Endothelial cell of umbilical vein (primary cell): ENCODE data around the gene CBL. TPM values are rescaled to one million over a fixed set of nuclear protein-coding genes. Genes with fewer than 3 reads are reported as not detected.

ENCODE experiments used
- BruUV-seq: library from RNA; stranded (reverse); fragments of 400-500 nt; replicated peaks from 2 replicates; lab custom pipeline; 2021; lab: Mats Ljungman, UMichigan
- CTCF ChIA-PET: fragments of 300-600, 350-600 bp; sonication (Branson Sonifier 250); formaldehyde crosslinking; loops from one replicate; lab custom pipeline; 2021; ENCODE audit warnings: antibody characterized with exemption, inconsistent platforms; lab: Charles Lee
- POLR2A ChIA-PET: fragments of 300-600, 350-600 bp; sonication (Branson Sonifier 250); formaldehyde crosslinking; loops from one replicate; lab custom pipeline; 2021; ENCODE audit warnings: antibody characterized with exemption, inconsistent platforms; lab: Charles Lee
- DNase-seq: peaks from one replicate; pipeline ENCODE4 v3.0.0-alpha.2; 2011; ENCODE audit warnings: low read depth, low spot score
- FAIRE-seq: peaks from 2 replicates; lab custom pipeline; 2011; peaks lifted over from hg19 to GRCh38; lab: Jason Lieb, UNC
- H2AFZ ChIP-seq: 2 replicates; pipeline ENCODE4 v1.6.0; 2012; ENCODE audit warnings: low read depth, low read length, control low read depth, inconsistent platforms
- H3K27ac ChIP-seq: 2 replicates; pipeline ENCODE4 v1.5.1; 2011; ENCODE audit warnings: low read depth, mild to moderate bottlenecking, control low read depth, low read length, moderate library complexity; ENCODE audit not compliant: insufficient read depth
- H3K27me3 ChIP-seq, 2 experiments: 2 replicates each; pipeline versions ENCODE4 v1.6.0 to v1.6.1; 2011; ENCODE audit warnings: low read length in 2 of 2, mixed read lengths in 1 of 2; ENCODE audit not compliant: control insufficient read depth in 2 of 2, insufficient read depth in 2 of 2
- H3K36me3 ChIP-seq, 2 experiments: 2 replicates in 1 of 2; 3 replicates in 1 of 2; pipeline ENCODE4 v1.5.1; 2011; ENCODE audit warnings: low read length in 2 of 2, mild to moderate bottlenecking in 1 of 2, moderate library complexity in 1 of 2; ENCODE audit not compliant: control insufficient read depth in 2 of 2, insufficient read depth in 2 of 2; ENCODE audit errors: extremely low read depth in 1 of 2
- H3K4me1 ChIP-seq: 3 replicates; pipeline ENCODE4 v1.5.1; 2011; ENCODE audit warnings: mild to moderate bottlenecking, low read length; ENCODE audit not compliant: control insufficient read depth, insufficient read depth; ENCODE audit errors: extremely low read depth
- H3K4me2 ChIP-seq: 2 replicates; pipeline ENCODE4 v1.6.1; 2011; ENCODE audit warnings: low read length, control low read depth, mixed read lengths; ENCODE audit not compliant: insufficient read depth
- H3K4me3 ChIP-seq, 3 experiments: fragments of 200-600 bp in 1 of 3; sonication (generic), shearing (Covaris generic) in 1 of 3; replicated peaks in 1 of 3; 2 replicates each; pipeline ENCODE4 v1.5.1; 2011 to 2016; ENCODE audit warnings: control low read depth in 3 of 3, low read length in 3 of 3, mild to moderate bottlenecking in 2 of 3, inconsistent platforms in 1 of 3, low read depth in 1 of 3, moderate library complexity in 1 of 3; ENCODE audit not compliant: insufficient read depth in 1 of 3
- H3K79me2 ChIP-seq: 2 replicates; pipeline ENCODE4 v1.6.0; 2012; ENCODE audit warnings: low read length, inconsistent platforms; ENCODE audit not compliant: control insufficient read depth, insufficient read depth
- H3K9ac ChIP-seq: replicated peaks from 2 replicates; pipeline ENCODE3; 2011; ENCODE audit warnings: low read length, control low read depth; ENCODE audit not compliant: insufficient read depth; ENCODE audit errors: extremely low read depth
- H3K9me1 ChIP-seq: replicated peaks from 3 replicates; pipeline ENCODE4 v1.6.0; 2011; ENCODE audit warnings: mild to moderate bottlenecking, low read length; ENCODE audit not compliant: control insufficient read depth, insufficient read depth; ENCODE audit errors: extremely low read depth
- H3K9me3 ChIP-seq: replicated peaks from 2 replicates; pipeline ENCODE4 v1.5.1; 2012; ENCODE audit warnings: low read length, inconsistent platforms; ENCODE audit not compliant: control insufficient read depth, insufficient read depth
- H4K20me1 ChIP-seq: replicated peaks from 2 replicates; pipeline ENCODE3; 2011; ENCODE audit warnings: mild to moderate bottlenecking, low read length; ENCODE audit not compliant: control insufficient read depth, insufficient read depth; ENCODE audit errors: extremely low read depth
- EZH2 ChIP-seq: IDR thresholded peaks from 2 replicates; pipeline ENCODE4 v1.6.1; 2012; ENCODE audit warnings: borderline replicate concordance, low read depth, mild to moderate bottlenecking, moderate library complexity, low read length, inconsistent platforms; ENCODE audit not compliant: severe bottlenecking
- FOS ChIP-seq: IDR thresholded peaks from 2 replicates; pipeline ENCODE4 v1.6.1; 2011; ENCODE audit warnings: mild to moderate bottlenecking, low read length, moderate library complexity, borderline replicate concordance; ENCODE audit not compliant: insufficient read depth
- GATA2 ChIP-seq: IDR thresholded peaks from 2 replicates; pipeline ENCODE4 v1.7.0; 2011; ENCODE audit warnings: low read depth, mild to moderate bottlenecking, moderate library complexity, mixed read lengths, low read length; ENCODE audit not compliant: insufficient read length, insufficient read depth
- MYC ChIP-seq: IDR thresholded peaks from one replicate; pipeline ENCODE4 v1.6.1; 2011; ENCODE audit warnings: mild to moderate bottlenecking, low read depth, low read length
- dilution Hi-C: fragments of 300-500 bp; cut with MboI; formaldehyde crosslinking; loops from one replicate; pipeline ENCODE4 v1.15.0; 2019; ENCODE audit warnings: low sequenced_read_pairs; ENCODE audit not compliant: extremely low pct_ligation_motif_present
- intact Hi-C: fragments of 100-400 bp; cut with micrococcal nuclease; formaldehyde crosslinking; loops from one replicate; pipeline ENCODE4 v1.10.0; 2022
- polyA plus RNA-seq, 4 experiments: library from polyadenylated mRNA; depleted of rRNA in 3 of 4; stranded (reverse) in 3 of 4; unstranded in 1 of 4; fragments of >200 nt; gene quantifications; 2 replicates each; pipeline versions ENCODE4 v1.2.1 to v1.2.3, GENCODE V29; 2011 to 2012; ENCODE audit warnings: missing spikeins in 1 of 4
- total RNA-seq: library from RNA; stranded (reverse); gene quantifications from 2 replicates; pipeline ENCODE4 v1.2.3, GENCODE V29; 2021
- TF ChIP-seq, protein P1 (sequence below): IDR thresholded peaks from 2 replicates; pipeline ENCODE4 v1.6.1; 2011; ENCODE audit not compliant: insufficient read depth, insufficient read length
- TF ChIP-seq, protein P2 (sequence below), 2 donors: IDR thresholded peaks; 1 replicate in 1 of 2; 2 replicates in 1 of 2; pipeline ENCODE4 v1.5.1; 2011; ENCODE audit warnings: low read length in 2 of 2, mild to moderate bottlenecking in 2 of 2, moderate library complexity in 2 of 2, control low read depth in 1 of 2, inconsistent platforms in 1 of 2, low read depth in 1 of 2; ENCODE audit not compliant: insufficient read depth in 1 of 2; ENCODE audit errors: extremely low read depth in 1 of 2

The CBL gene
- total and polyA plus RNA-seq, 2 donors (not counting 3 experiments of a cell fraction or from before 2014, with no cell fraction given) = 15.5 to 41.5 TPM

DNA sequence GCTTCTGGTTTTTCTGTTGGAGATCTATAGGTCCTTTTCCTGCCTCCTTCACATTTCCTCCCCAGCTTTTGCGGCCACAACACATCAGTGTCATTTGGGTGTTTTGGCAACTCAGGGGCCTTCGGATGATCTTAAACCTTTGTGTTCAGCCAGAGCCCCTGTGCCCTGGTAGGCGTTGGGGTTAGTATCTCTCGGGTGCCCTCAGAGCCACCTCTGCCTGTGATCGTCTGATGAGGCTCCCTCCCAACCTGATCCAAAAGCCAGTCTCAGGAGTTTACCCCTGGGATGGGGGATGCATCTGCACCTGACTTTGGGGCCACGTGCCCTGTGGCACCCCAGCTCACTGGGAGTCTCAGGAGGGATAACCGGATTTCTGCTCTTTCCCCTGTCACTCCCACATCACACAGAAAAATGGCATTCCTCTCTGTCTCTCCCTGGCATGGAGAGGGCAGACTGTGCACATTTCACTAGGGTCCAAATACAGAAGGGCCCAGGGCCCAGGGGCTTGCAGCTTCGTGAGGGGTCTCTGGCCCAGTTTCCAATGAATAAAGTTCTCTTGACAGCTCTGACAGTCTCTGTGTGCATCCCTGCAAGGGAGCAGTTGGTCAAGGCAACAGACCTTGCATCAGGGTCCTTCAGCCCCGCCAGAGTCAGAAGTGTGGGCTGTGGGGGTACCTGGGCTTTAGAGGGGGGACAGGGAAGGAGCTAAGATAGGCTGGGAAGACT is 130.8 kb downstream of the CBL start:
- TF ChIP-seq, protein P1, sequence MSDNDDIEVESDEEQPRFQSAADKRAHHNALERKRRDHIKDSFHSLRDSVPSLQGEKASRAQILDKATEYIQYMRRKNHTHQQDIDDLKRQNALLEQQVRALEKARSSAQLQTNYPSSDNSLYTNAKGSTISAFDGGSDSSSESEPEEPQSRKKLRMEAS = no peak
- TF ChIP-seq FOS = no peak
- no peak for TF ChIP-seq MYC
- no peak for TF ChIP-seq EZH2
- TF ChIP-seq, protein P2, sequence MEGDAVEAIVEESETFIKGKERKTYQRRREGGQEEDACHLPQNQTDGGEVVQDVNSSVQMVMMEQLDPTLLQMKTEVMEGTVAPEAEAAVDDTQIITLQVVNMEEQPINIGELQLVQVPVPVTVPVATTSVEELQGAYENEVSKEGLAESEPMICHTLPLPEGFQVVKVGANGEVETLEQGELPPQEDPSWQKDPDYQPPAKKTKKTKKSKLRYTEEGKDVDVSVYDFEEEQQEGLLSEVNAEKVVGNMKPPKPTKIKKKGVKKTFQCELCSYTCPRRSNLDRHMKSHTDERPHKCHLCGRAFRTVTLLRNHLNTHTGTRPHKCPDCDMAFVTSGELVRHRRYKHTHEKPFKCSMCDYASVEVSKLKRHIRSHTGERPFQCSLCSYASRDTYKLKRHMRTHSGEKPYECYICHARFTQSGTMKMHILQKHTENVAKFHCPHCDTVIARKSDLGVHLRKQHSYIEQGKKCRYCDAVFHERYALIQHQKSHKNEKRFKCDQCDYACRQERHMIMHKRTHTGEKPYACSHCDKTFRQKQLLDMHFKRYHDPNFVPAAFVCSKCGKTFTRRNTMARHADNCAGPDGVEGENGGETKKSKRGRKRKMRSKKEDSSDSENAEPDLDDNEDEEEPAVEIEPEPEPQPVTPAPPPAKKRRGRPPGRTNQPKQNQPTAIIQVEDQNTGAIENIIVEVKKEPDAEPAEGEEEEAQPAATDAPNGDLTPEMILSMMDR (IDR thresholded peaks at IDR 0.05; ENCODE audit: extremely low read depth in 1 of 2, insufficient read depth in 1 of 2, low read depth in 1 of 2, low read length in 2 of 2) = no peak
- TF ChIP-seq GATA2 = no peak
- BruUV-seq = no TSS peak
- no peaks in the 10 kb centered on the region for H3K9me3 ChIP-seq
- POLR2A ChIA-PET = interaction anchor here (1.9 to 2.3 kb wide), 3 partner anchors 20 to 242 kb away, joined by 11 to 18 read pairs (median 17); partner anchors contain the start of gene MCAM
- no peak overlapping the region for H3K4me3 ChIP-seq
- H3K27ac ChIP-seq = no peak overlapping the region
- H4K20me1 ChIP-seq = no peaks in the 10 kb centered on the region
- peaks cover 0 to 2% of the 10 kb centered on the region in 2 experiments for H3K36me3 ChIP-seq
- H2AFZ ChIP-seq = no peak overlapping the region
- intact Hi-C loops (no loop called here), dilution Hi-C loops (no loop called here)
- DNase-seq = no peak
- H3K4me1 ChIP-seq = peaks cover 44% of the 10 kb centered on the region
- no peak overlapping the region for H3K4me2 ChIP-seq
- H3K27me3 ChIP-seq = no peaks in the 10 kb centered on the region
- H3K9ac ChIP-seq = no peak overlapping the region
- no peaks in the 10 kb centered on the region for H3K9me1 ChIP-seq
- FAIRE-seq = no peak
- CTCF ChIA-PET = interaction anchor here (1.6 to 6.3 kb wide), 11 partner anchors 12 to 269 kb away, joined by 5 to 301 read pairs (median 31); partner anchors contain the start of genes CBL, MCAM, USP2 and VPS11
- peaks cover 23% of the 10 kb centered on the region for H3K79me2 ChIP-seq
